NCI-H524 treated with DMSO at 0.1 percent for 48 hours (cell line): ENCODE data around the gene TBX6.

Experiments used
- DNase-seq: peaks from one replicate; lab custom pipeline; 2025; lab: John Stamatoyannopoulos, UW

Gene TBX6

GRCh38 chr16:30086291-30087140 lies 5.2 kb downstream of the TBX6 start:
- no peak for DNase-seq

- DNase-seq: no peak
These were observed 5.9 kb downstream of the TBX6 start for GRCh38 chr16:30085820-30086219.

- DNase-seq: no peak
These were observed 6.5 kb downstream of the TBX6 start for GRCh38 chr16:30085247-30085646.

GRCh38 chr16:30084816-30085159 lies 6.9 kb downstream of the TBX6 start:
- DNase-seq: no peak

- no peak for DNase-seq
These were observed 7.5 kb downstream of the TBX6 start for GRCh38 chr16:30084096-30084815.

GRCh38 chr16:30083216-30084055 lies 8.3 kb downstream of the TBX6 start:
- no peak for DNase-seq

GRCh38 chr16:30082545-30083090 lies 9.1 kb downstream of the TBX6 start:
- DNase-seq: no peak

GRCh38 chr16:30079480-30079879 lies 12.2 kb downstream of the TBX6 start:
- DNase-seq: no peak

- DNase-seq: no peak
These were observed 13.0 kb downstream of the TBX6 start for GRCh38 chr16:30078744-30079143.

- no peak for DNase-seq
These were observed 14.1 kb downstream of the TBX6 start for GRCh38 chr16:30077656-30078055.

- no peak for DNase-seq
These were observed 15.4 kb downstream of the TBX6 start for GRCh38 chr16:30076276-30076791.

GRCh38 chr16:30075503-30076275 lies 16.0 kb downstream of the TBX6 start, which contains the start of gene PPP4C:
Gene PPP4C (plus strand): TSS chr16:30075994. CDS start chr16:30076378, 384 bp downstream.
- peak; percentile 64 for DNase-seq

- DNase-seq: no peak
These were observed 21.2 kb downstream of the TBX6 start for GRCh38 chr16:30070490-30070889.

GRCh38 chr16:30069611-30070462 lies 21.9 kb downstream of the TBX6 start:
- no peak for DNase-seq

- no peak for DNase-seq
These were observed 22.7 kb downstream of the TBX6 start for GRCh38 chr16:30068750-30069610.

GRCh38 chr16:30068333-30068732 lies 23.4 kb downstream of the TBX6 start:
- DNase-seq: no peak

- no peak for DNase-seq
These were observed 24.2 kb downstream of the TBX6 start for GRCh38 chr16:30067584-30067916.

GRCh38 chr16:30066761-30067583 lies 24.8 kb downstream of the TBX6 start:
- no peak for DNase-seq
